Right lobe of liver (tissue), 6 donors: ENCODE data around the gene WNT1. TPM values are rescaled to one million over a fixed set of nuclear protein-coding genes. Genes with fewer than 3 reads are reported as not detected.

Experiments used
- ATAC-seq, 4 donors: fragments of 200-7000 bp; cut with Tn5 transposase; one replicate each; pipeline ENCODE4 v1.9.1; 2020; ENCODE audit warnings: mild to moderate bottlenecking in 4 of 4, moderate library complexity in 4 of 4
- DNase-seq, 3 donors: peaks; one replicate each; pipeline ENCODE4 v3.0.0-alpha.2; 2020
- H3K27ac ChIP-seq, 3 donors: fragments of 200-600 bp; one replicate each; pipeline ENCODE4 v1.8.0; 2022
- H3K27me3 ChIP-seq, 2 donors: fragments of 200-600 bp; one replicate each; pipeline ENCODE4 v1.8.0; 2022
- H3K36me3 ChIP-seq, 4 donors: fragments of 200-600 bp; sonication (generic) in 1 of 4; one replicate each; pipeline versions ENCODE4 v1.5.1 to v1.8.0; 2017 to 2022; ENCODE audit warnings: control low read depth in 1 of 4
- H3K4me1 ChIP-seq, 4 donors: fragments of 200-600 bp; sonication (generic) in 1 of 4; one replicate each; pipeline versions ENCODE4 v1.5.1 to v1.8.0; 2017 to 2022; ENCODE audit warnings: control low read depth in 1 of 4
- H3K4me3 ChIP-seq, 3 donors: fragments of 200-600 bp; one replicate each; pipeline ENCODE4 v1.8.0; 2022
- H3K9me3 ChIP-seq, 4 donors: fragments of 200-600 bp; sonication (generic) in 1 of 4; one replicate each; pipeline versions ENCODE4 v1.5.1 to v1.8.0; 2017 to 2022; ENCODE audit warnings: control low read depth in 1 of 4
- POLR2A ChIP-seq: fragments of 450-650 bp; IDR thresholded peaks from one replicate; pipeline ENCODE4 v1.6.1; 2017; ENCODE audit warnings: antibody characterized with exemption, mild to moderate bottlenecking
- WGBS: methylation state at CpG from one replicate; pipeline ENCODE4 v1.1.6; 2018; ENCODE audit warnings: low coverage, low lambda C conversion rate; ENCODE audit not compliant: insufficient coverage; ENCODE audit errors: missing lambda C conversion rate; 5-methylcytosine and 5-hydroxymethylcytosine counted together
- intact Hi-C, 2 donors: fragments of 100-400 bp; cut with DNase I; formaldehyde crosslinking; loops; one replicate each; pipeline versions ENCODE4 v1.11.2 to v1.14.1; 2022
- total RNA-seq, 6 experiments: library from RNA; depleted of rRNA in 2 of 6; stranded (reverse); fragments of >200 nt in 2 of 6; fragmentation: NEBNext Ultra II Directional in 3 of 6; extraction: Animal tissue kit (Norgen Biotek cat#: 25700) in 3 of 6; gene quantifications; one replicate each; pipeline versions ENCODE4 v1.1.0 to v1.2.4, GENCODE V29; 2016 to 2023
- TF ChIP-seq, protein P1 (sequence below), 4 donors: fragments of 200-600 bp in 3 of 4; fragments of 450-650 bp in 1 of 4; IDR thresholded peaks; one replicate each; pipeline versions ENCODE4 v1.5.1 to v1.8.0; 2016 to 2022; ENCODE audit warnings: antibody characterized with exemption in 4 of 4, mild to moderate bottlenecking in 2 of 4
- donor health status: DM: no; HTN: yes; CAD: no.
- donor health status: DM: no; HTN: no; CAD: no.
- donor health status: DM: no; HTN: no; CAD: no.
- donor health status: DM: no; HTN: yes; CAD: no.
- donor health status: DM: no; HTN: yes; CAD: no.

WNT1 gene
- total RNA-seq, 6 experiments from 2014 or later = not detected

DNA sequence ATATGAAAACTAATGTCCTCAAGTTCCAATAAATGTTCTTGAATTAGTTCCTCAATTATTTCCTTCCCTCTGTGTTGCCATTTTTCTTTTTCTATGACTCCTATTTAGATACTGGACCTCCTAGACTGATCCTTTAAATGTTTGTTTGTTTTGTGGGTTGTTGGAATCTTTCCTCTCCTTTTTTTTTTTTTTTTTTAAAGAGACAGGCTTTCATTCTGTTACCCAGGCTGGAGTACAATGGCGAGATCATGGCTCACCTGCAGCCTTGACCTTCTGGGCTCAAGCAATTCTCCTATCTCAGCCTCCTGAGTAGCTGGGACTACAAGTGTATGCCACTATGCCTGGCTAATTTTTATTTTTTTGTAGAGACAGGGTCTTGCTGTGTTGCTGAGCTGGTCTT lies 30.8 kb downstream of the WNT1 start:
- Histone ChIP-seq H3K4me1 (no peaks in the 10 kb centered on the region), H3K36me3 (peaks cover 0 to 31% (median 15%) of the 10 kb centered on the region in 4 donors), H3K9me3 (no peaks in the 10 kb centered on the region), H3K27ac (no peak overlapping the region), H3K4me3 (no peak overlapping the region), H3K27me3 (no peaks in the 10 kb centered on the region)
- ATAC-seq = no peak
- WGBS = no CpG with 5 or more reads among the region's 1 CpG
- no peak for DNase-seq
- intact Hi-C loops = no loop called here
- TF ChIP-seq, protein P1, sequence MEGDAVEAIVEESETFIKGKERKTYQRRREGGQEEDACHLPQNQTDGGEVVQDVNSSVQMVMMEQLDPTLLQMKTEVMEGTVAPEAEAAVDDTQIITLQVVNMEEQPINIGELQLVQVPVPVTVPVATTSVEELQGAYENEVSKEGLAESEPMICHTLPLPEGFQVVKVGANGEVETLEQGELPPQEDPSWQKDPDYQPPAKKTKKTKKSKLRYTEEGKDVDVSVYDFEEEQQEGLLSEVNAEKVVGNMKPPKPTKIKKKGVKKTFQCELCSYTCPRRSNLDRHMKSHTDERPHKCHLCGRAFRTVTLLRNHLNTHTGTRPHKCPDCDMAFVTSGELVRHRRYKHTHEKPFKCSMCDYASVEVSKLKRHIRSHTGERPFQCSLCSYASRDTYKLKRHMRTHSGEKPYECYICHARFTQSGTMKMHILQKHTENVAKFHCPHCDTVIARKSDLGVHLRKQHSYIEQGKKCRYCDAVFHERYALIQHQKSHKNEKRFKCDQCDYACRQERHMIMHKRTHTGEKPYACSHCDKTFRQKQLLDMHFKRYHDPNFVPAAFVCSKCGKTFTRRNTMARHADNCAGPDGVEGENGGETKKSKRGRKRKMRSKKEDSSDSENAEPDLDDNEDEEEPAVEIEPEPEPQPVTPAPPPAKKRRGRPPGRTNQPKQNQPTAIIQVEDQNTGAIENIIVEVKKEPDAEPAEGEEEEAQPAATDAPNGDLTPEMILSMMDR (IDR thresholded peaks at IDR 0.05) = no peak
- TF ChIP-seq POLR2A = no peak

DNA sequence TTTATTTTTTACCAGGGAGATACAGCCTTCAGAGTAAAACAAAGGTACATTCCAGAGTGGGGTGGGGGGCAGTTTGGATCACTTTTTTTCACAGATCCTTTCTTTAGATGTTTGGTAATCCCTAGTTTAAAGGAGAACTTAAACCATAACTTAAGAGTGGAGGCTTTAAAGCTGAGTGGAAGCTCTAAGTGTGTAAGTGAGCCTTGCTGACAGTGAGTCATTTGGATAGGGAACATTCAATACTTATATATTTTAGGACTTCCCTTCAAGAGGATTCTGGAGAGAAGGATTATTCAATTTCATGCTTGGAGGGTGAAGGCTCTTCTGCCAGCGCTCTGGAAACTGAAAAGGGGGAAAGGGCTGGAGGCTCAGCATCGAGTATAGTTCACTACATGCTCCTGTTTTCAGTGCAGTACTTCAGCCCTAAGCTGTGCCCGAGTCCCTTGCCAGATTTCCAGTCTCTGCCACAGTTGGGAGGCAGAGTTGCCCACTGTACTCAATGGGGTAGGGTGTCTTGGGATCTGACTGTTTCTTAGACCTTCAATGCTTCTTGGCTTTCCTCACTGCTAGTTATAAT lies 32.1 kb downstream of the WNT1 start:
- DNase-seq (no peak), ATAC-seq (no peak)
- TF ChIP-seq, protein P1 (IDR thresholded peaks at IDR 0.05) = no peak
- no peak for TF ChIP-seq POLR2A
- WGBS = no CpG with 5 or more reads among the region's 3 CpGs
- Histone ChIP-seq H3K36me3 (peaks cover 0 to 21% (median 12%) of the 10 kb centered on the region in 4 donors), H3K27ac (no peak overlapping the region), H3K27me3 (no peaks in the 10 kb centered on the region), H3K4me1 (no peaks in the 10 kb centered on the region), H3K4me3 (no peak overlapping the region), H3K9me3 (no peaks in the 10 kb centered on the region)
- intact Hi-C loops = no loop called here

DNA sequence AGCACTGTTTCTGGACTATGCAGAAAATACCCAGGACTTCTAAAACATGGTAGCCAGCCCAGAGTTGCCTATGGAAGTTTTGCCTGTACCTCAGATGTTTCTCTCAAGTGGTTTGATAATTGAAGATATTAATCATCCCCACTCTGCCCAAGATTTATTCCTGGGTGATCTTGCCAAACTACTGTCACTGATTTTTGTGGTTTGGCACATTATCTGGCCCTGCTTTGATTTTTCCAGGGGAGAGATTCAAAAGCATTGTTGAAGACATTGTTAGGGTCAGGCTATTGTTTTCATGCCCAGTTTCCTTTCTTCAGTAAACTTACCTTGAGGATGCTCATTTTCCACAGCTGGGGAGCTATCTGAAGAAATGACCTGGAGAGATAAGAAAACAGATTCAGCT lies 34.6 kb downstream of the WNT1 start:
- Histone ChIP-seq H3K27me3 (no peaks in the 10 kb centered on the region), H3K9me3 (no peaks in the 10 kb centered on the region), H3K4me3 (no peak overlapping the region), H3K4me1 (peaks cover 0 to 5% (median 2%) of the 10 kb centered on the region in 4 donors), H3K27ac (no peak overlapping the region), H3K36me3 (peaks cover 0 to 17% (median 10%) of the 10 kb centered on the region in 4 donors)
- intact Hi-C loops = no loop called here
- TF ChIP-seq, protein P1 (IDR thresholded peaks at IDR 0.05) = no peak
- TF ChIP-seq POLR2A = no peak
- no peak for ATAC-seq
- DNase-seq = no peak

DNA sequence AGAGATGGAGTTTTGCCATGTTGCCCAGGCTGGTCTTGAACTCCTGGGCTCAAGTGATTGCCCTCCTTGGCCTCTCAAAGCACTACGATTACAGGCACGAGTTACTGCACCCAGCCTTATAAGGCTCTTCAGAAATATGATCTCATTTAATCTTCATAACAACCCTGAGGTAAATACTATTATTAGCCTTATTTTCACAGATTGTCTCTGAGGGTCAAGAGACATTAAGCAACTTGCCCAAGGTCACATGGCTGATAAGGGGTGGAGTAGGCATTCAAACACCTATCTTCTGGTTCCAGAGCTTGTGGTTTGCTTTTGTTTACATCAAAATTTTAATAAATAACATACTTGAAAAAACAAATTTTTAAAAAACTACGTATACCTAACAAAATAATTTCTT lies 35.3 kb downstream of the WNT1 start:
- DNase-seq = no peak
- no peak for ATAC-seq
- Histone ChIP-seq H3K27ac (no peak overlapping the region), H3K4me3 (no peak overlapping the region), H3K27me3 (no peaks in the 10 kb centered on the region), H3K4me1 (peaks cover 0 to 6% (median 2%) of the 10 kb centered on the region in 4 donors), H3K36me3 (peaks cover 0 to 17% (median 10%) of the 10 kb centered on the region in 4 donors), H3K9me3 (no peaks in the 10 kb centered on the region)
- 91% methylated on average over 3 of the region's 3 CpGs for WGBS
- TF ChIP-seq POLR2A = no peak
- TF ChIP-seq, protein P1 (IDR thresholded peaks at IDR 0.05) = no peak
- intact Hi-C loops = no loop called here

DNA sequence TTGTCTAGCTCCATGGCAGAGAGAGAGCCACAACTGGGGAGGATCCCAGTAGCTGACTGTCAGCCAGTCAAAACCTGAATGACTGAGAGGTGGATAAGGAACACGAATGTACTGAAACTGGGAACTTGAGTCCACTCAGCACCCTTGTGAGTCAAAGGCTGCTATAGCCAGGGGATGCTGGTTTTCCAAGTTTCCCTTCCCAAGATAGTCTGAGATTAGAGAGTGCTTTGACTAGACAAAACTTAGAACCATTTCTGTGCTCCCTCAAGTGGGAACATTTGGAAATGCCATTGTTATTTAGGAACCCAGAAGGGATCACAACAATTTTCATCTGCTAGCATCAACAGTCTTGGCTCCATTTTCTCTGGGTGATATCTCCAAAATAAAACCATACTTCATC lies 36.4 kb downstream of the WNT1 start:
- peaks cover 0 to 6% (median 2%) of the 10 kb centered on the region in 4 donors for H3K4me1 ChIP-seq
- intact Hi-C loops = no loop called here
- H3K36me3 ChIP-seq = peaks cover 0 to 17% (median 10%) of the 10 kb centered on the region in 4 donors
- no peak for TF ChIP-seq POLR2A
- TF ChIP-seq, protein P1 (IDR thresholded peaks at IDR 0.05) = no peak
- no peak overlapping the region for H3K27ac ChIP-seq
- no peak overlapping the region for H3K4me3 ChIP-seq
- ATAC-seq = no peak
- no peak for DNase-seq
- no peaks in the 10 kb centered on the region for H3K27me3 ChIP-seq
- WGBS = 83% methylated on average over 1 of the region's 1 CpG
- no peaks in the 10 kb centered on the region for H3K9me3 ChIP-seq
